Uterus (tissue), 4 donors: ENCODE measurements around the gene OPRL1. TPM values are rescaled to one million over a fixed set of nuclear protein-coding genes. Genes with fewer than 3 reads are reported as not detected.

Experiments used
- DNase-seq, 2 donors: peaks; one replicate each; pipeline ENCODE4 v3.0.0-alpha.2; 2019 to 2020
- H3K27ac ChIP-seq, 2 donors: fragments of 200-600 bp; sonication (generic); 1 replicate in 1 of 2; 2 replicates in 1 of 2; pipeline ENCODE4 v1.5.1; 2016 to 2018
- H3K27me3 ChIP-seq, 2 donors: fragments of 200-600 bp; sonication (generic); one replicate each; pipeline ENCODE4 v1.5.1; 2018 to 2019; ENCODE audit warnings: control low read depth in 1 of 2
- H3K36me3 ChIP-seq, 2 donors: fragments of 200-600 bp; sonication (generic); one replicate each; pipeline ENCODE4 v1.5.1; 2019; ENCODE audit warnings: control low read depth in 1 of 2
- H3K4me1 ChIP-seq, 2 donors: fragments of 200-600 bp; sonication (generic); one replicate each; pipeline ENCODE4 v1.5.1; 2018 to 2019; ENCODE audit warnings: control low read depth in 1 of 2
- H3K4me3 ChIP-seq, 2 donors: fragments of 200-600 bp; sonication (generic); 1 replicate in 1 of 2; 2 replicates in 1 of 2; pipeline ENCODE4 v1.5.1; 2018 to 2019; ENCODE audit warnings: mild to moderate bottlenecking in 1 of 2
- H3K9me3 ChIP-seq, 2 donors: fragments of 200-600 bp; sonication (generic); one replicate each; pipeline ENCODE4 v1.5.1; 2019; ENCODE audit warnings: control low read depth in 1 of 2
- CTCF ChIP-seq, 4 experiments: fragments of 200-600 bp in 2 of 4; fragments of 450-650 bp in 2 of 4; sonication (generic) in 2 of 4; IDR thresholded peaks; one replicate each; pipeline ENCODE4 v1.5.1; 2016 to 2019; ENCODE audit warnings: antibody characterized with exemption in 4 of 4, mild to moderate bottlenecking in 2 of 4, moderate library complexity in 1 of 4
- POLR2A ChIP-seq, 2 donors: fragments of 450-650 bp; IDR thresholded peaks; one replicate each; pipeline ENCODE4 v1.6.1; 2016; ENCODE audit warnings: antibody characterized with exemption in 2 of 2, mild to moderate bottlenecking in 1 of 2, moderate library complexity in 1 of 2
- intact Hi-C: fragments of 100-400 bp; cut with DNase I; formaldehyde crosslinking; loops from one replicate; pipeline ENCODE4 v1.15.1; 2023; ENCODE audit warnings: low total_unique reads
- total RNA-seq, 4 donors: library from RNA; depleted of rRNA in 3 of 4; stranded (reverse); fragments of >200 nt in 3 of 4; gene quantifications; one replicate each; pipeline versions ENCODE4 v1.1.0 to v1.2.4, GENCODE V29; 2014 to 2023
- donor health status: DM: yes; HTN: yes; CAD: no.

Gene OPRL1
- total RNA-seq, 4 donors from 2014 or later = 0.51 to 1.9 (median 0.64) TPM; not detected in 1

GRCh38 chr20:64079273-64080012 lies 439 bp upstream of the OPRL1 start, which contains the start of gene RGS19:
RGS19 (minus strand) TSS chr20:64079518; CDS start chr20:64076886, 2,632 bp downstream.
- Histone ChIP-seq H3K27me3 (peaks cover 0 to 24% of the 10 kb centered on the region in 2 donors), H3K9me3 (no peaks in the 10 kb centered on the region), H3K4me1 (peaks cover 5 to 16% of the 10 kb centered on the region in 2 donors), H3K36me3 (no peaks in the 10 kb centered on the region), H3K27ac (peak within 1 kb of the TSS; percentile 70), H3K4me3 (peak within 1 kb of the TSS; percentile 45 to 50)
- peak in 1 of 2 donors; percentile 56 for DNase-seq
- intact Hi-C loops = no loop called here
- TF ChIP-seq CTCF (IDR thresholded peaks at IDR 0.05) (no peak), POLR2A (IDR thresholded peaks at IDR 0.05) (no peak)

- Histone ChIP-seq H3K4me1 (peaks cover 5 to 16% of the 10 kb centered on the region in 2 donors), H3K4me3 (no peak overlapping the region), H3K36me3 (no peaks in the 10 kb centered on the region), H3K27ac (no peak overlapping the region), H3K9me3 (no peaks in the 10 kb centered on the region), H3K27me3 (peaks cover 0 to 24% of the 10 kb centered on the region in 2 donors)
- TF ChIP-seq POLR2A (IDR thresholded peaks at IDR 0.05) = no peak
- TF ChIP-seq CTCF (IDR thresholded peaks at IDR 0.05) = no peak
- intact Hi-C loops = no loop called here
- DNase-seq = no peak
Observed at GRCh38 chr20:64080813-64081623, 1.1 kb downstream of the OPRL1 start.

GRCh38 chr20:64081624-64081964 lies 1.7 kb downstream of the OPRL1 start:
- Histone ChIP-seq H3K27ac (no peak overlapping the region), H3K4me3 (no peak overlapping the region), H3K9me3 (no peaks in the 10 kb centered on the region), H3K36me3 (no peaks in the 10 kb centered on the region), H3K27me3 (peaks cover 0 to 24% of the 10 kb centered on the region in 2 donors), H3K4me1 (peaks cover 5 to 16% of the 10 kb centered on the region in 2 donors)
- DNase-seq = no peak
- TF ChIP-seq POLR2A (IDR thresholded peaks at IDR 0.05) (no peak), CTCF (IDR thresholded peaks at IDR 0.05) (no peak)
- intact Hi-C loops = no loop called here

GRCh38 chr20:64082126-64082731 lies 2.3 kb downstream of the OPRL1 start:
- Histone ChIP-seq H3K4me1 (peaks cover 5 to 16% of the 10 kb centered on the region in 2 donors), H3K36me3 (no peaks in the 10 kb centered on the region), H3K27ac (no peak overlapping the region), H3K9me3 (no peaks in the 10 kb centered on the region), H3K4me3 (no peak overlapping the region), H3K27me3 (peaks cover 0 to 24% of the 10 kb centered on the region in 2 donors)
- TF ChIP-seq POLR2A (IDR thresholded peaks at IDR 0.05) (no peak), CTCF (IDR thresholded peaks at IDR 0.05) (no peak)
- no peak for DNase-seq
- intact Hi-C loops = no loop called here
